ENCODE results near the gene TMEM184A.

DNA sequence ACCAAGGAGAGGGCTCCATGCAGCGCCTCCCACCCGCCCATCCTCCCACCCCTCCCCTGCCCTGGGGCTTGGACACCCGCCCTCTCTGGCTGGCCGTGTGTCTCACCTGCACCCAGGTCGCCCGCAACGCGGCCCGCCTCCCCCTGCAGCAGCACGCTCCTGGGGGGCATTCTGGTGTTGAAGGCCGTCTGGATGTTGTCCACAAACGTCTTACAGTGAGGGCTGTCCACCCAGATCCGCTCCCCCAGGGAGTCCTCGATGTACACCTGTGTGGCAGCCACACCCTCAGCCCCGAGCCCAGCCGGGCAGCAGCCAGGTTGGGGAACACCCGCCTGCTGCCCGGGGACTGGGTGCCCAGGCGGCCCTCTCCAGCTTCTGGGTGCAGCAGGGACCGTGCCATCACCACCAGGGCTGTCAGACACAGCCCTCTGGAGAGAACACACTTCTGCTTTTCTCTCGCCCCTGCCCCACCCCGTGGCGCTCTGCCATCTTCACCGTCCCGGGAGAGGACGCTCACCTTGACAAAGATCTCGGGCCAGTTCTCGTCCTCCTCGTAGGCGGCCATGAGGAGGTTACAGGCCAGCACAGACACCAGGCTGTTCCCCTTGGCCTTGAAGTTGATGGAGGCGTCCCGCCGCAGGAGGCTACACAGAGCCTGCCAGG lies 56.5 kb downstream of the TMEM184A start:
- TF ChIP-seq, protein P1, sequence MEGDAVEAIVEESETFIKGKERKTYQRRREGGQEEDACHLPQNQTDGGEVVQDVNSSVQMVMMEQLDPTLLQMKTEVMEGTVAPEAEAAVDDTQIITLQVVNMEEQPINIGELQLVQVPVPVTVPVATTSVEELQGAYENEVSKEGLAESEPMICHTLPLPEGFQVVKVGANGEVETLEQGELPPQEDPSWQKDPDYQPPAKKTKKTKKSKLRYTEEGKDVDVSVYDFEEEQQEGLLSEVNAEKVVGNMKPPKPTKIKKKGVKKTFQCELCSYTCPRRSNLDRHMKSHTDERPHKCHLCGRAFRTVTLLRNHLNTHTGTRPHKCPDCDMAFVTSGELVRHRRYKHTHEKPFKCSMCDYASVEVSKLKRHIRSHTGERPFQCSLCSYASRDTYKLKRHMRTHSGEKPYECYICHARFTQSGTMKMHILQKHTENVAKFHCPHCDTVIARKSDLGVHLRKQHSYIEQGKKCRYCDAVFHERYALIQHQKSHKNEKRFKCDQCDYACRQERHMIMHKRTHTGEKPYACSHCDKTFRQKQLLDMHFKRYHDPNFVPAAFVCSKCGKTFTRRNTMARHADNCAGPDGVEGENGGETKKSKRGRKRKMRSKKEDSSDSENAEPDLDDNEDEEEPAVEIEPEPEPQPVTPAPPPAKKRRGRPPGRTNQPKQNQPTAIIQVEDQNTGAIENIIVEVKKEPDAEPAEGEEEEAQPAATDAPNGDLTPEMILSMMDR (IDR thresholded peaks at IDR 0.05) = no peak
- no peak for TF ChIP-seq EP300 (IDR thresholded peaks at IDR 0.05)
- TF ChIP-seq POLR2A (IDR thresholded peaks at IDR 0.05) = no peak
